H9 (cell line): ENCODE data around the gene TNPO1. TPM values are rescaled to one million over a fixed set of nuclear protein-coding genes. Genes with fewer than 3 reads are reported as not detected.

Experiments
- DNase-seq: peaks from one replicate; pipeline ENCODE4 v3.0.0-alpha.2; 2017
- H2AFZ ChIP-seq: one replicate; pipeline ENCODE4 v1.6.1; 2013; ENCODE audit warnings: mild to moderate bottlenecking, low read length, control low read depth, moderate library complexity
- H2AK5ac ChIP-seq: 2 replicates; pipeline ENCODE4 v1.6.1; 2013; ENCODE audit warnings: low read length, control low read depth, mixed read lengths; ENCODE audit not compliant: insufficient read length
- H2BK120ac ChIP-seq: one replicate; pipeline ENCODE4 v1.6.1; 2013; ENCODE audit warnings: low read depth, mild to moderate bottlenecking, low read length, control low read depth, inconsistent platforms; ENCODE audit not compliant: poor library complexity, severe bottlenecking
- H2BK12ac ChIP-seq: 2 replicates; pipeline ENCODE4 v1.6.1; 2013; ENCODE audit warnings: low read length, control low read depth, mixed read lengths, low read depth; ENCODE audit not compliant: insufficient read length
- H2BK15ac ChIP-seq: 2 replicates; pipeline ENCODE4 v1.6.1; 2013; ENCODE audit warnings: low read depth, low read length, control low read depth
- H2BK20ac ChIP-seq: one replicate; pipeline ENCODE4 v1.6.1; 2013; ENCODE audit warnings: low read depth, mild to moderate bottlenecking, low read length, control low read depth, inconsistent platforms; ENCODE audit not compliant: poor library complexity, severe bottlenecking
- H2BK5ac ChIP-seq: 2 replicates; pipeline ENCODE4 v1.6.1; 2013; ENCODE audit warnings: low read length, control low read depth, mixed read lengths; ENCODE audit not compliant: insufficient read length
- H3K14ac ChIP-seq: 2 replicates; pipeline ENCODE4 v1.6.1; 2013; ENCODE audit warnings: low read length, control low read depth; ENCODE audit not compliant: insufficient read depth
- H3K18ac ChIP-seq: 2 replicates; pipeline ENCODE4 v1.6.1; 2013; ENCODE audit warnings: low read depth, mild to moderate bottlenecking, mixed read lengths, low read length, control low read depth; ENCODE audit not compliant: insufficient read length
- H3K23ac ChIP-seq: 2 replicates; pipeline ENCODE4 v1.6.1; 2013; ENCODE audit warnings: low read length, control low read depth, mixed read lengths, low read depth; ENCODE audit not compliant: insufficient read length
- H3K23me2 ChIP-seq: 2 replicates; pipeline ENCODE4 v1.6.1; 2013; ENCODE audit warnings: low read depth, mild to moderate bottlenecking, mixed read lengths, low read length, control low read depth; ENCODE audit not compliant: insufficient read length, poor library complexity, severe bottlenecking
- H3K27ac ChIP-seq: 2 replicates; pipeline ENCODE4 v1.5.1; 2013; ENCODE audit warnings: low read length, control low read depth, mixed read lengths, low read depth; ENCODE audit not compliant: insufficient read length
- H3K27me3 ChIP-seq: 2 replicates; pipeline ENCODE4 v1.6.1; 2013; ENCODE audit warnings: low read length, control low read depth, inconsistent platforms; ENCODE audit not compliant: insufficient read depth
- H3K4ac ChIP-seq: 2 replicates; pipeline ENCODE4 v1.6.1; 2013; ENCODE audit warnings: low read depth, mild to moderate bottlenecking, control low read depth, inconsistent platforms, low read length, moderate library complexity
- H3K4me1 ChIP-seq: 2 replicates; pipeline ENCODE4 v1.6.1; 2013; ENCODE audit warnings: low read length, control low read depth, inconsistent platforms; ENCODE audit not compliant: insufficient read depth
- H3K4me2 ChIP-seq: 2 replicates; pipeline ENCODE4 v1.6.1; 2013; ENCODE audit warnings: low read length, control low read depth, mixed read lengths; ENCODE audit not compliant: insufficient read length, insufficient read depth
- H3K56ac ChIP-seq: 2 replicates; pipeline ENCODE4 v1.6.1; 2013; ENCODE audit warnings: low read depth, mild to moderate bottlenecking, mixed read lengths, low read length, control low read depth; ENCODE audit not compliant: insufficient read length
- H3K79me1 ChIP-seq: 2 replicates; pipeline ENCODE4 v1.6.1; 2013; ENCODE audit warnings: low read depth, mild to moderate bottlenecking, moderate library complexity, low read length, control low read depth, inconsistent platforms; ENCODE audit not compliant: insufficient read depth, poor library complexity, severe bottlenecking
- H3K79me2 ChIP-seq: 2 replicates; pipeline ENCODE4 v1.6.1; 2013; ENCODE audit warnings: low read length, control low read depth, inconsistent platforms; ENCODE audit not compliant: insufficient read depth
- H3K9ac ChIP-seq: 2 replicates; pipeline ENCODE4 v1.6.1; 2013; ENCODE audit warnings: low read length, control low read depth, mixed read lengths; ENCODE audit not compliant: insufficient read length; ENCODE audit errors: extremely low read depth
- H3K9me3 ChIP-seq: one replicate; pipeline ENCODE4 v1.6.1; 2013; ENCODE audit warnings: low read depth, low read length, inconsistent platforms; ENCODE audit not compliant: control insufficient read depth
- H3T11ph ChIP-seq: one replicate; pipeline ENCODE4 v1.6.1; 2013; ENCODE audit warnings: mild to moderate bottlenecking, low read length, control low read depth, inconsistent platforms
- H4K20me1 ChIP-seq: one replicate; pipeline ENCODE4 v1.6.1; 2013; ENCODE audit not compliant: control insufficient read depth, insufficient read length, insufficient read depth
- H4K5ac ChIP-seq: 2 replicates; pipeline ENCODE4 v1.6.1; 2013; ENCODE audit warnings: low read depth, mild to moderate bottlenecking, mixed read lengths, low read length, control low read depth; ENCODE audit not compliant: insufficient read length
- H4K8ac ChIP-seq: replicated peaks from 2 replicates; pipeline ENCODE4 v1.6.1; 2013; ENCODE audit warnings: low read length, control low read depth, mixed read lengths, low read depth; ENCODE audit not compliant: insufficient read length
- H4K91ac ChIP-seq: 2 replicates; pipeline ENCODE4 v1.6.1; 2013; ENCODE audit warnings: low read depth, mild to moderate bottlenecking, moderate library complexity, mixed read lengths, low read length, control low read depth; ENCODE audit not compliant: insufficient read length
- H3K27ac Mint-ChIP-seq, 3 experiments: 2 replicates in 2 of 3; 3 replicates in 1 of 3; pipeline ENCODE4 v1.8.0; 2020 to 2021; ENCODE audit warnings: mixed read lengths in 3 of 3, mild to moderate bottlenecking in 1 of 3, moderate library complexity in 1 of 3
- H3K27me3 Mint-ChIP-seq: 2 replicates; pipeline ENCODE4 v1.8.0; 2021; ENCODE audit warnings: low read depth, mild to moderate bottlenecking, moderate library complexity, mixed read lengths
- H3K36me3 Mint-ChIP-seq, 3 experiments: 2 replicates in 2 of 3; 3 replicates in 1 of 3; pipeline ENCODE4 v1.8.0; 2020 to 2021; ENCODE audit warnings: low read depth in 3 of 3, mixed read lengths in 3 of 3; ENCODE audit not compliant: insufficient read depth in 1 of 3
- H3K4me1 Mint-ChIP-seq, 2 experiments: 2 replicates each; pipeline ENCODE4 v1.8.0; 2020; ENCODE audit warnings: mixed read lengths in 2 of 2
- H3K4me3 Mint-ChIP-seq, 2 experiments: 2 replicates in 1 of 2; 3 replicates in 1 of 2; pipeline ENCODE4 v1.8.0; 2020 to 2021; ENCODE audit warnings: mild to moderate bottlenecking in 2 of 2, mixed read lengths in 2 of 2, moderate library complexity in 1 of 2
- H3K9me3 Mint-ChIP-seq, 2 experiments: 2 replicates in 1 of 2; 3 replicates in 1 of 2; pipeline ENCODE4 v1.8.0; 2020; ENCODE audit warnings: mild to moderate bottlenecking in 2 of 2, mixed read lengths in 2 of 2, moderate library complexity in 1 of 2
- CTCF ChIP-seq: fragments of 200-600 bp; sonication (generic); conservative IDR thresholded peaks from 3 replicates; pipeline ENCODE4 v1.8.0; 2021; ENCODE audit warnings: antibody characterized with exemption, mild to moderate bottlenecking
- total RNA-seq: library from RNA; stranded (reverse); gene quantifications from 2 replicates; pipeline ENCODE4 v1.2.1, GENCODE V29; 2021

The TNPO1 gene
- total RNA-seq, 1 experiment from 2014 or later: 164 TPM

- Histone ChIP-seq H3K4me1 (no peaks in the 10 kb centered on the region), H4K5ac (no peak overlapping the region), H3K9me3 (no peaks in the 10 kb centered on the region), H2BK20ac (no peak overlapping the region), H4K20me1 (no peaks in the 10 kb centered on the region), H3K4ac (no peak overlapping the region), H3K23me2 (no peaks in the 10 kb centered on the region), H3K79me2 (no peaks in the 10 kb centered on the region), H3K14ac (no peak overlapping the region), H3K27me3 (no peaks in the 10 kb centered on the region), H2BK5ac (no peak overlapping the region), H3K23ac (no peak overlapping the region), H2AFZ (no peak overlapping the region), H2BK15ac (no peak overlapping the region), H3K9ac (no peak overlapping the region), H2AK5ac (no peak overlapping the region), H3K56ac (no peak overlapping the region), H3K27ac (no peak overlapping the region), H4K91ac (no peak overlapping the region), H2BK12ac (no peak overlapping the region), H4K8ac (no peak overlapping the region), H3K4me2 (no peak overlapping the region), H2BK120ac (no peak overlapping the region), H3K18ac (no peak overlapping the region), H3K79me1 (no peaks in the 10 kb centered on the region), H3T11ph (no peak overlapping the region)
- H3K4me3 Mint-ChIP-seq: no peak overlapping the region
- H3K36me3 Mint-ChIP-seq: peaks cover 29 to 76% (median 66%) of the 10 kb centered on the region in 3 experiments; a peak in 6 of 7 replicates
- no peaks in the 10 kb centered on the region for H3K27me3 Mint-ChIP-seq
- no peaks in the 10 kb centered on the region for H3K4me1 Mint-ChIP-seq
- H3K9me3 Mint-ChIP-seq: no peaks in the 10 kb centered on the region
- no peak for TF ChIP-seq CTCF
- no peak for DNase-seq
- H3K27ac Mint-ChIP-seq: no peak overlapping the region
Measured at GRCh38 chr5:72906806-72907205, 90.3 kb downstream of the TNPO1 start.
